Nephron progenitor cell (in vitro differentiated cells): ENCODE results near the gene CPD.
"Not testable (repeated sequence)": the region's sequence is repeated elsewhere in the genome, so short reads cannot be mapped to it uniquely, and the experiment has no call there.

ENCODE experiments used
- DNase-seq: peaks from one replicate; pipeline ENCODE4 v3.0.0; 2021
- H3K27ac Mint-ChIP-seq: 2 replicates; pipeline ENCODE4 v1.8.0; 2021; ENCODE audit warnings: mild to moderate bottlenecking, moderate library complexity, mixed read lengths
- H3K27me3 Mint-ChIP-seq: 2 replicates; pipeline ENCODE4 v1.8.0; 2021; ENCODE audit warnings: mild to moderate bottlenecking, low read depth, mixed read lengths; ENCODE audit not compliant: poor library complexity
- H3K36me3 Mint-ChIP-seq: 2 replicates; pipeline ENCODE4 v1.8.0; 2021; ENCODE audit warnings: low read depth, mixed read lengths
- H3K4me1 Mint-ChIP-seq: 2 replicates; pipeline ENCODE4 v1.8.0; 2021; ENCODE audit warnings: mixed read lengths
- H3K4me3 Mint-ChIP-seq: 2 replicates; pipeline ENCODE4 v1.8.0; 2021; ENCODE audit warnings: mild to moderate bottlenecking, moderate library complexity, mixed read lengths
- H3K9me3 Mint-ChIP-seq: 2 replicates; pipeline ENCODE4 v1.8.0; 2021; ENCODE audit warnings: mild to moderate bottlenecking, moderate library complexity, mixed read lengths
- CTCF ChIP-seq: fragments of 200-600 bp; sonication (generic); IDR thresholded peaks from 2 replicates; pipeline ENCODE4 v1.5.0; 2021; ENCODE audit warnings: antibody characterized with exemption

CPD gene

GRCh38 chr17:30398328-30399041 lies 19.8 kb downstream of the CPD start:
- H3K4me3 Mint-ChIP-seq, result no peak overlapping the region
- no peak for TF ChIP-seq CTCF
- no peak for DNase-seq
- H3K4me1 Mint-ChIP-seq, result peaks cover 40% of the 10 kb centered on the region
- peaks cover 7% of the 10 kb centered on the region for H3K27me3 Mint-ChIP-seq
- H3K36me3 Mint-ChIP-seq, result peaks cover 33% of the 10 kb centered on the region
- no peaks in the 10 kb centered on the region for H3K9me3 Mint-ChIP-seq
- H3K27ac Mint-ChIP-seq, result no peak overlapping the region

GRCh38 chr17:30401097-30401496 lies 22.4 kb downstream of the CPD start:
- Mint-ChIP-seq H3K27me3 (peaks cover 10% of the 10 kb centered on the region), H3K9me3 (no peaks in the 10 kb centered on the region), H3K36me3 (peaks cover 37% of the 10 kb centered on the region), H3K27ac (no peak overlapping the region), H3K4me3 (no peak overlapping the region), H3K4me1 (peaks cover 20% of the 10 kb centered on the region)
- no peak for TF ChIP-seq CTCF
- no peak for DNase-seq

- H3K36me3 Mint-ChIP-seq, result peaks cover 71% of the 10 kb centered on the region
- H3K9me3 Mint-ChIP-seq, result peaks cover 21% of the 10 kb centered on the region
- H3K27me3 Mint-ChIP-seq, result peaks cover 10% of the 10 kb centered on the region
- no peak for DNase-seq
- TF ChIP-seq CTCF, result no peak
- peaks cover 6% of the 10 kb centered on the region for H3K4me1 Mint-ChIP-seq
- H3K27ac Mint-ChIP-seq, result no peak overlapping the region
- no peak overlapping the region for H3K4me3 Mint-ChIP-seq
Observed at GRCh38 chr17:30405161-30405560, 26.4 kb downstream of the CPD start.

- H3K4me3 Mint-ChIP-seq, H3K27me3 Mint-ChIP-seq, H3K27ac Mint-ChIP-seq, H3K4me1 Mint-ChIP-seq, DNase-seq: not testable (repeated sequence)
- Mint-ChIP-seq H3K9me3 (peaks cover 34% of the 10 kb centered on the region), H3K36me3 (peaks cover 78% of the 10 kb centered on the region)
Observed at GRCh38 chr17:30410627-30411026, 31.9 kb downstream of the CPD start.

- Mint-ChIP-seq H3K36me3 (peaks cover 77% of the 10 kb centered on the region), H3K9me3 (peaks cover 31% of the 10 kb centered on the region)
- DNase-seq, H3K4me1 Mint-ChIP-seq, H3K27ac Mint-ChIP-seq, H3K4me3 Mint-ChIP-seq, H3K27me3 Mint-ChIP-seq: not testable (repeated sequence)
Observed at GRCh38 chr17:30412008-30412496, 33.3 kb downstream of the CPD start.

- Mint-ChIP-seq H3K27ac (peak overlapping the region; percentile 60), H3K4me3 (no peak overlapping the region), H3K36me3 (peaks cover 73% of the 10 kb centered on the region), H3K4me1 (peaks cover 8% of the 10 kb centered on the region), H3K9me3 (peaks cover 23% of the 10 kb centered on the region), H3K27me3 (peaks cover 3% of the 10 kb centered on the region)
- no peak for DNase-seq
- no peak for TF ChIP-seq CTCF
Observed at GRCh38 chr17:30413109-30413508, 34.4 kb downstream of the CPD start.

GRCh38 chr17:30414486-30414885 lies 35.8 kb downstream of the CPD start:
- DNase-seq, result no peak
- H3K4me1 Mint-ChIP-seq, result peaks cover 17% of the 10 kb centered on the region
- H3K27ac Mint-ChIP-seq, result no peak overlapping the region
- no peak for TF ChIP-seq CTCF
- H3K9me3 Mint-ChIP-seq, result peaks cover 17% of the 10 kb centered on the region
- H3K36me3 Mint-ChIP-seq, result peaks cover 61% of the 10 kb centered on the region
- H3K4me3 Mint-ChIP-seq, result no peak overlapping the region
- H3K27me3 Mint-ChIP-seq, result peaks cover 3% of the 10 kb centered on the region
